WTC11 (cell line): Measurements from ENCODE around the gene MCF2L2. TPM values are rescaled to one million over a fixed set of nuclear protein-coding genes. Genes with fewer than 3 reads are reported as not detected.

Experiments
- CBFB ChIP-seq: sonication (generic); formaldehyde crosslinking; IDR thresholded peaks from 2 replicates; pipeline ENCODE4 v1.8.1; 2022; ENCODE audit warnings: mild to moderate bottlenecking, low read depth, missing genetic modification reagents
- CREB1 ChIP-seq: sonication (generic); formaldehyde crosslinking; IDR thresholded peaks from 2 replicates; pipeline ENCODE4 v1.8.0; 2023; ENCODE audit warnings: mild to moderate bottlenecking, missing genetic modification reagents
- ESRRA ChIP-seq: sonication (generic); formaldehyde crosslinking; IDR thresholded peaks from 2 replicates; pipeline ENCODE4 v1.8.1; 2022; ENCODE audit warnings: mild to moderate bottlenecking, missing genetic modification reagents, borderline replicate concordance
- FOXJ3 ChIP-seq: sonication (generic); formaldehyde crosslinking; IDR thresholded peaks from 2 replicates; pipeline ENCODE4 v1.9.0; 2021; ENCODE audit warnings: missing genetic modification reagents, mild to moderate bottlenecking, borderline replicate concordance
- FOXK1 ChIP-seq: sonication (generic); formaldehyde crosslinking; IDR thresholded peaks from 2 replicates; pipeline ENCODE4 v1.8.0; 2022; ENCODE audit warnings: mild to moderate bottlenecking, moderate library complexity, missing genetic modification reagents
- GTF2I ChIP-seq: fragments of 250-450 bp; sonication (Bioruptor Pico); conservative IDR thresholded peaks from 2 replicates; pipeline ENCODE4 v1.4.0; 2021; ENCODE audit warnings: mild to moderate bottlenecking
- HMGA2 ChIP-seq: fragments of 250-450 bp; sonication (Bioruptor Pico); IDR thresholded peaks from 2 replicates; pipeline ENCODE4 v1.4.0; 2021; ENCODE audit warnings: mild to moderate bottlenecking, moderate library complexity
- JUN ChIP-seq: sonication (generic); formaldehyde crosslinking; IDR thresholded peaks from 2 replicates; pipeline ENCODE4 v1.8.0; 2023; ENCODE audit warnings: mild to moderate bottlenecking, missing genetic modification reagents
- KAT7 ChIP-seq: sonication (generic); formaldehyde crosslinking; IDR thresholded peaks from 2 replicates; pipeline ENCODE4 v1.8.1; 2023; ENCODE audit warnings: missing genetic modification reagents, mild to moderate bottlenecking, borderline replicate concordance
- MXD4 ChIP-seq: fragments of 250-450 bp; sonication (Bioruptor Pico); IDR thresholded peaks from 2 replicates; pipeline ENCODE4 v1.8.0; 2021; ENCODE audit warnings: mild to moderate bottlenecking, moderate library complexity, borderline replicate concordance
- NFATC4 ChIP-seq: fragments of 250-450 bp; sonication (Bioruptor Pico); IDR thresholded peaks from 2 replicates; pipeline ENCODE4 v1.9.0; 2021; ENCODE audit warnings: mild to moderate bottlenecking
- NFYB ChIP-seq: sonication (generic); formaldehyde crosslinking; conservative IDR thresholded peaks from 2 replicates; pipeline ENCODE4 v1.8.0; 2022; ENCODE audit warnings: low read depth, missing genetic modification reagents
- NR3C1 ChIP-seq: sonication (generic); formaldehyde crosslinking; conservative IDR thresholded peaks from 2 replicates; pipeline ENCODE4 v1.8.1; 2023; ENCODE audit warnings: low read depth, mild to moderate bottlenecking, missing genetic modification reagents
- RORB ChIP-seq: fragments of 250-450 bp; sonication (Bioruptor Pico); IDR thresholded peaks from 2 replicates; pipeline ENCODE4 v1.9.0; 2021; ENCODE audit warnings: mild to moderate bottlenecking
- SMAD4 ChIP-seq: sonication (generic); formaldehyde crosslinking; IDR thresholded peaks from 2 replicates; pipeline ENCODE4 v1.8.0; 2022; ENCODE audit warnings: mild to moderate bottlenecking, missing genetic modification reagents
- SOX15 ChIP-seq: fragments of 250-450 bp; sonication (Bioruptor Pico); IDR thresholded peaks from 2 replicates; pipeline ENCODE4 v1.9.0; 2021; ENCODE audit warnings: mild to moderate bottlenecking
- TEAD4 ChIP-seq: sonication (generic); formaldehyde crosslinking; IDR thresholded peaks from 2 replicates; pipeline ENCODE4 v1.8.0; 2022; ENCODE audit warnings: mild to moderate bottlenecking, missing genetic modification reagents
- TP53 ChIP-seq: sonication (generic); formaldehyde crosslinking; IDR thresholded peaks from 2 replicates; pipeline ENCODE4 v1.8.1; 2023; ENCODE audit warnings: mild to moderate bottlenecking, missing genetic modification reagents
- ZNF138 ChIP-seq: sonication (generic); formaldehyde crosslinking; conservative IDR thresholded peaks from 2 replicates; pipeline ENCODE4 v1.8.1; 2022; ENCODE audit warnings: mild to moderate bottlenecking, moderate library complexity, missing genetic modification reagents
- ZNF396 ChIP-seq: fragments of 250-450 bp; sonication (Bioruptor Pico); IDR thresholded peaks from 2 replicates; pipeline ENCODE4 v1.8.0; 2021; ENCODE audit warnings: mild to moderate bottlenecking, moderate library complexity, borderline replicate concordance
- ZNF423 ChIP-seq: fragments of 250-450 bp; sonication (Bioruptor Pico); IDR thresholded peaks from 2 replicates; pipeline ENCODE4 v2.1.2; 2022; ENCODE audit warnings: mild to moderate bottlenecking, moderate library complexity
- ZNF671 ChIP-seq: fragments of 250-450 bp; sonication (Bioruptor Pico); IDR thresholded peaks from 2 replicates; pipeline ENCODE4 v1.8.0; 2021; ENCODE audit warnings: mild to moderate bottlenecking
- total RNA-seq: library from RNA; stranded (reverse); gene quantifications from 3 replicates; pipeline ENCODE4 v1.2.3, GENCODE V29; 2021
- TF ChIP-seq, protein P1 (sequence below): sonication (generic); formaldehyde crosslinking; conservative IDR thresholded peaks from 2 replicates; pipeline ENCODE4 v1.8.1; 2023; ENCODE audit warnings: mild to moderate bottlenecking, low read depth, missing genetic modification reagents, moderate library complexity
- TF ChIP-seq, protein P2 (sequence below): sonication (generic); formaldehyde crosslinking; IDR thresholded peaks from 2 replicates; pipeline ENCODE4 v1.8.0; 2023; ENCODE audit warnings: missing genetic modification reagents
- TF ChIP-seq, protein P3 (sequence below): fragments of 250-450 bp; sonication (Bioruptor Pico); conservative IDR thresholded peaks from 2 replicates; pipeline ENCODE4 v1.9.0; 2021; ENCODE audit warnings: mild to moderate bottlenecking
- TF ChIP-seq, protein P4 (sequence below): fragments of 250-450 bp; sonication (Bioruptor Pico); IDR thresholded peaks from 2 replicates; pipeline ENCODE4 v1.9.0; 2021; ENCODE audit warnings: mild to moderate bottlenecking
- TF ChIP-seq, protein P5 (sequence below): fragments of 250-450 bp; sonication (Bioruptor Pico); IDR thresholded peaks from 2 replicates; pipeline ENCODE4 v1.8.0; 2021; ENCODE audit warnings: mild to moderate bottlenecking
- TF ChIP-seq, protein P6 (sequence below): sonication (generic); formaldehyde crosslinking; IDR thresholded peaks from 2 replicates; pipeline ENCODE4 v1.8.0; 2022; ENCODE audit warnings: mild to moderate bottlenecking, missing genetic modification reagents
- TF ChIP-seq, protein P7 (sequence below): sonication (generic); formaldehyde crosslinking; IDR thresholded peaks from 2 replicates; pipeline ENCODE4 v1.8.0; 2022; ENCODE audit warnings: mild to moderate bottlenecking, missing genetic modification reagents

MCF2L2 gene
- total RNA-seq, 1 experiment from 2014 or later = 7.5 TPM

DNA sequence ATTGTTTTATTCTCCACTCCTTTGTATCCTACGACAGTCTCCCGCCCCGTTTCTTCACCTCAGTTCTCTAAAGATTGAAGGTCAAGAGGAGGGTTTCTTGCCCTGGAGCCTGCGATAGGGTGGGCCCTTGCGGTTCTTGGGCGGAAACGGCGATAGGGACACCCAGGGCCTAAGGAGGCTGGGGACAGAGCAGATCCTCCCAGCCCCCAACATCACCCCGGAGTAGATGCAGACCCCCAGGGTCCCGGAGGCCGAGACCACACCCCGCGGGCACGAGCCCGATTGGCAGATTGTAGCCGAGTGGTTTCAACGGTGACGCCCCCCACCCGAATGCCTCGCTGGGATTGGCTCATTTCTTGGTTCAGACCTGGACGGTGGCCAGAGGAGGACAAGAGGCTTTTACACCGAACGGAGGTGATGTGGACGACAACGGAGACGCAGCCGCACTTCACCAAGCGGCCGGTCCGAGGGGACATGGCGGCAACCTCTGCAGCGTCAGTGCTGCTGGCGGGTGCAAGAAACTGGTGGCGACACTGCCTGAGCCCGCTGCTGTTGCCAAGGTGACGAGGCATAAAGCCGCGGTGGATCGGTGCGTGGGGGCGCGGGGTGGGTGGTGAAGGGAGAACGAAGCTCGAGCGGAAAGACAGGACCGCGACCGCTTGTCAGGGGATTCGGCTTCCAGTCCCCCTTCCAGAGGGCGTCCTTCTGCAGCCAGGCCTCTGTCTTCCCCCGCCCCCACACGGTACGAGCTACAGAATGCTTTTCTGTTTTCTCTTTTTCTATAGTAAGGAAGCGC lies 19.0 kb upstream of the MCF2L2 start (continued):
- peak; percentile 95 for TF ChIP-seq KAT7
- TF ChIP-seq, protein P1, sequence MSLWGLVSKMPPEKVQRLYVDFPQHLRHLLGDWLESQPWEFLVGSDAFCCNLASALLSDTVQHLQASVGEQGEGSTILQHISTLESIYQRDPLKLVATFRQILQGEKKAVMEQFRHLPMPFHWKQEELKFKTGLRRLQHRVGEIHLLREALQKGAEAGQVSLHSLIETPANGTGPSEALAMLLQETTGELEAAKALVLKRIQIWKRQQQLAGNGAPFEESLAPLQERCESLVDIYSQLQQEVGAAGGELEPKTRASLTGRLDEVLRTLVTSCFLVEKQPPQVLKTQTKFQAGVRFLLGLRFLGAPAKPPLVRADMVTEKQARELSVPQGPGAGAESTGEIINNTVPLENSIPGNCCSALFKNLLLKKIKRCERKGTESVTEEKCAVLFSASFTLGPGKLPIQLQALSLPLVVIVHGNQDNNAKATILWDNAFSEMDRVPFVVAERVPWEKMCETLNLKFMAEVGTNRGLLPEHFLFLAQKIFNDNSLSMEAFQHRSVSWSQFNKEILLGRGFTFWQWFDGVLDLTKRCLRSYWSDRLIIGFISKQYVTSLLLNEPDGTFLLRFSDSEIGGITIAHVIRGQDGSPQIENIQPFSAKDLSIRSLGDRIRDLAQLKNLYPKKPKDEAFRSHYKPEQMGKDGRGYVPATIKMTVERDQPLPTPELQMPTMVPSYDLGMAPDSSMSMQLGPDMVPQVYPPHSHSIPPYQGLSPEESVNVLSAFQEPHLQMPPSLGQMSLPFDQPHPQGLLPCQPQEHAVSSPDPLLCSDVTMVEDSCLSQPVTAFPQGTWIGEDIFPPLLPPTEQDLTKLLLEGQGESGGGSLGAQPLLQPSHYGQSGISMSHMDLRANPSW (CRISPR knock-in tag) = no peak
- TF ChIP-seq, protein P2, sequence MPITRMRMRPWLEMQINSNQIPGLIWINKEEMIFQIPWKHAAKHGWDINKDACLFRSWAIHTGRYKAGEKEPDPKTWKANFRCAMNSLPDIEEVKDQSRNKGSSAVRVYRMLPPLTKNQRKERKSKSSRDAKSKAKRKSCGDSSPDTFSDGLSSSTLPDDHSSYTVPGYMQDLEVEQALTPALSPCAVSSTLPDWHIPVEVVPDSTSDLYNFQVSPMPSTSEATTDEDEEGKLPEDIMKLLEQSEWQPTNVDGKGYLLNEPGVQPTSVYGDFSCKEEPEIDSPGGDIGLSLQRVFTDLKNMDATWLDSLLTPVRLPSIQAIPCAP (CRISPR knock-in tag) = 0 out of 2 replicates have a peak, but pooled peaks have one; percentile 67
- TF ChIP-seq TP53 (CRISPR knock-in tag) = no peak
- TF ChIP-seq, protein P3, sequence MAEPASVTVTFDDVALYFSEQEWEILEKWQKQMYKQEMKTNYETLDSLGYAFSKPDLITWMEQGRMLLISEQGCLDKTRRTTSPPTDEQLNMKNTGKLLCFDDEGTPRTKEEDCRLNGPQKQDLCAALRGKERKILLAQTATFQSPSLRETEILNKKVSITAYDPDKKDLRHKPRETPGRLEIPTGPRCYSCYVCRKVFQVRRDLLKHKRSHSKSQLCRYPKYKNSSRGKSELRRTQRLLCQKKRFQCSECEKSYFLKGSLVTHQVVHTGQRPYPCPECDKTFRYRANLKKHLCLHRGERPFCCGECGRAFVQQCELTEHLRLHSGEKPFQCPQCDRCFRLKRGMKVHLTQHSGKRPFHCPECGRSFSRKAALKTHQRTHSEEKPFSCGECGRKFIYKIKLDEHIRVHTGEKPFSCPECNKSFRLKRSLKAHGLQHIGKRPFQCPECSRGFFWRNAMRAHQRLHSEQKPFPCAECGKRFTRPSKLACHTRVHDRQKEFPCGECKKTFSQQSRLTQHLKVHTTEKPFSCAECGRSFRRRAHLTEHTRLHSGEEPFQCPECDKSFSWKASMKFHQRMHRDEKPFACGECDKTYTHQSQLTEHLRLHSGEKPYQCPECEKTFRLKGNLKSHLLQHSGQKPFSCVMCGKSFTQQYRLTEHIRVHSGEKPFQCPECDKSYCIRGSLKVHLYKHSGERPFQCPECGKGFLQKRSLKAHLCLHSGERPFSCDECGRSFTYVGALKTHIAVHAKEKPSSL (CRISPR knock-in tag) = no peak
- no peak for TF ChIP-seq ZNF423 (CRISPR knock-in tag)
- no peak for TF ChIP-seq TEAD4 (CRISPR knock-in tag)
- TF ChIP-seq ZNF138 (CRISPR knock-in tag) = no peak; the same call in 1 of the 2 replicates
- no peak for TF ChIP-seq NFATC4 (CRISPR knock-in tag)
- TF ChIP-seq CBFB (CRISPR knock-in tag) = no peak
- no peak for TF ChIP-seq NR3C1 (CRISPR knock-in tag)
- no peak for TF ChIP-seq HMGA2 (CRISPR knock-in tag)
- no peak for TF ChIP-seq SMAD4 (CRISPR knock-in tag)
- TF ChIP-seq NFYB (CRISPR knock-in tag) = peak; percentile 73
- TF ChIP-seq RORB (CRISPR knock-in tag) = no peak
- TF ChIP-seq MXD4 (CRISPR knock-in tag) = no peak
- TF ChIP-seq, protein P4, sequence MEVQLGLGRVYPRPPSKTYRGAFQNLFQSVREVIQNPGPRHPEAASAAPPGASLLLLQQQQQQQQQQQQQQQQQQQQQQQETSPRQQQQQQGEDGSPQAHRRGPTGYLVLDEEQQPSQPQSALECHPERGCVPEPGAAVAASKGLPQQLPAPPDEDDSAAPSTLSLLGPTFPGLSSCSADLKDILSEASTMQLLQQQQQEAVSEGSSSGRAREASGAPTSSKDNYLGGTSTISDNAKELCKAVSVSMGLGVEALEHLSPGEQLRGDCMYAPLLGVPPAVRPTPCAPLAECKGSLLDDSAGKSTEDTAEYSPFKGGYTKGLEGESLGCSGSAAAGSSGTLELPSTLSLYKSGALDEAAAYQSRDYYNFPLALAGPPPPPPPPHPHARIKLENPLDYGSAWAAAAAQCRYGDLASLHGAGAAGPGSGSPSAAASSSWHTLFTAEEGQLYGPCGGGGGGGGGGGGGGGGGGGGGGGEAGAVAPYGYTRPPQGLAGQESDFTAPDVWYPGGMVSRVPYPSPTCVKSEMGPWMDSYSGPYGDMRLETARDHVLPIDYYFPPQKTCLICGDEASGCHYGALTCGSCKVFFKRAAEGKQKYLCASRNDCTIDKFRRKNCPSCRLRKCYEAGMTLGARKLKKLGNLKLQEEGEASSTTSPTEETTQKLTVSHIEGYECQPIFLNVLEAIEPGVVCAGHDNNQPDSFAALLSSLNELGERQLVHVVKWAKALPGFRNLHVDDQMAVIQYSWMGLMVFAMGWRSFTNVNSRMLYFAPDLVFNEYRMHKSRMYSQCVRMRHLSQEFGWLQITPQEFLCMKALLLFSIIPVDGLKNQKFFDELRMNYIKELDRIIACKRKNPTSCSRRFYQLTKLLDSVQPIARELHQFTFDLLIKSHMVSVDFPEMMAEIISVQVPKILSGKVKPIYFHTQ (CRISPR knock-in tag) = no peak
- TF ChIP-seq, protein P5, sequence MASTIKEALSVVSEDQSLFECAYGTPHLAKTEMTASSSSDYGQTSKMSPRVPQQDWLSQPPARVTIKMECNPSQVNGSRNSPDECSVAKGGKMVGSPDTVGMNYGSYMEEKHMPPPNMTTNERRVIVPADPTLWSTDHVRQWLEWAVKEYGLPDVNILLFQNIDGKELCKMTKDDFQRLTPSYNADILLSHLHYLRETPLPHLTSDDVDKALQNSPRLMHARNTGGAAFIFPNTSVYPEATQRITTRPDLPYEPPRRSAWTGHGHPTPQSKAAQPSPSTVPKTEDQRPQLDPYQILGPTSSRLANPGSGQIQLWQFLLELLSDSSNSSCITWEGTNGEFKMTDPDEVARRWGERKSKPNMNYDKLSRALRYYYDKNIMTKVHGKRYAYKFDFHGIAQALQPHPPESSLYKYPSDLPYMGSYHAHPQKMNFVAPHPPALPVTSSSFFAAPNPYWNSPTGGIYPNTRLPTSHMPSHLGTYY (CRISPR knock-in tag) = no peak
- peak; percentile 92 for TF ChIP-seq FOXK1 (CRISPR knock-in tag)
- TF ChIP-seq, protein P6, sequence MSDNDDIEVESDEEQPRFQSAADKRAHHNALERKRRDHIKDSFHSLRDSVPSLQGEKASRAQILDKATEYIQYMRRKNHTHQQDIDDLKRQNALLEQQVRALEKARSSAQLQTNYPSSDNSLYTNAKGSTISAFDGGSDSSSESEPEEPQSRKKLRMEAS (CRISPR knock-in tag) = peak; percentile 88
- TF ChIP-seq ZNF671 = no peak
- no peak for TF ChIP-seq JUN (CRISPR knock-in tag)
- TF ChIP-seq, protein P7, sequence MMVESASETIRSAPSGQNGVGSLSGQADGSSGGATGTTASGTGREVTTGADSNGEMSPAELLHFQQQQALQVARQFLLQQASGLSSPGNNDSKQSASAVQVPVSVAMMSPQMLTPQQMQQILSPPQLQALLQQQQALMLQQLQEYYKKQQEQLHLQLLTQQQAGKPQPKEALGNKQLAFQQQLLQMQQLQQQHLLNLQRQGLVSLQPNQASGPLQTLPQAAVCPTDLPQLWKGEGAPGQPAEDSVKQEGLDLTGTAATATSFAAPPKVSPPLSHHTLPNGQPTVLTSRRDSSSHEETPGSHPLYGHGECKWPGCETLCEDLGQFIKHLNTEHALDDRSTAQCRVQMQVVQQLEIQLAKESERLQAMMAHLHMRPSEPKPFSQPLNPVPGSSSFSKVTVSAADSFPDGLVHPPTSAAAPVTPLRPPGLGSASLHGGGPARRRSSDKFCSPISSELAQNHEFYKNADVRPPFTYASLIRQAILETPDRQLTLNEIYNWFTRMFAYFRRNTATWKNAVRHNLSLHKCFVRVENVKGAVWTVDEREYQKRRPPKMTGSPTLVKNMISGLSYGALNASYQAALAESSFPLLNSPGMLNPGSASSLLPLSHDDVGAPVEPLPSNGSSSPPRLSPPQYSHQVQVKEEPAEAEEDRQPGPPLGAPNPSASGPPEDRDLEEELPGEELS (CRISPR knock-in tag) = peak; percentile 87; the same call in 1 of the 2 replicates
- TF ChIP-seq ESRRA (CRISPR knock-in tag) = no peak
- TF ChIP-seq SOX15 (CRISPR knock-in tag) = no peak
- no peak for TF ChIP-seq FOXJ3 (CRISPR knock-in tag)
- no peak for TF ChIP-seq CREB1 (CRISPR knock-in tag)
- no peak for TF ChIP-seq GTF2I (CRISPR knock-in tag)
- no peak for TF ChIP-seq ZNF396 (CRISPR knock-in tag)
